ENCODE results near the gene BBS9.

DNA sequence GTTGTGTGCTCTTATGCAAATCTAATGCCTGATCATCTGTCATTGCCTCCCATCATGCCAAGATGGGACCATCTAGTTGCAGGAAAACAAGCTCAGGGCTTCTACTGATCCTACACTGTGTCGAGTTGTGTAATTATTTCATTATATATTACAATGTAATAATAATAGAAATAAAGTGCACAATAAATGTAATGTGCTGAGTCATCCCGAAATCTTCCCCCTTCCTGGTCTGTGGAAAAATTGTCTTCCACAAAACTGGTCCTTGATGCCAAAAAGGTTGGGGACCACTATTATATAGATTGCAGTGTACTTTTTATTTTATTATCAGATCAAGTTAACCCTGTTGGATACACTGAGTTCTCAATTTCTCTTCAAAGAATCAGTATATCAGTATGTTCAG lies 50.2 kb downstream of the BBS9 start:
- TF ChIP-seq, protein P1, sequence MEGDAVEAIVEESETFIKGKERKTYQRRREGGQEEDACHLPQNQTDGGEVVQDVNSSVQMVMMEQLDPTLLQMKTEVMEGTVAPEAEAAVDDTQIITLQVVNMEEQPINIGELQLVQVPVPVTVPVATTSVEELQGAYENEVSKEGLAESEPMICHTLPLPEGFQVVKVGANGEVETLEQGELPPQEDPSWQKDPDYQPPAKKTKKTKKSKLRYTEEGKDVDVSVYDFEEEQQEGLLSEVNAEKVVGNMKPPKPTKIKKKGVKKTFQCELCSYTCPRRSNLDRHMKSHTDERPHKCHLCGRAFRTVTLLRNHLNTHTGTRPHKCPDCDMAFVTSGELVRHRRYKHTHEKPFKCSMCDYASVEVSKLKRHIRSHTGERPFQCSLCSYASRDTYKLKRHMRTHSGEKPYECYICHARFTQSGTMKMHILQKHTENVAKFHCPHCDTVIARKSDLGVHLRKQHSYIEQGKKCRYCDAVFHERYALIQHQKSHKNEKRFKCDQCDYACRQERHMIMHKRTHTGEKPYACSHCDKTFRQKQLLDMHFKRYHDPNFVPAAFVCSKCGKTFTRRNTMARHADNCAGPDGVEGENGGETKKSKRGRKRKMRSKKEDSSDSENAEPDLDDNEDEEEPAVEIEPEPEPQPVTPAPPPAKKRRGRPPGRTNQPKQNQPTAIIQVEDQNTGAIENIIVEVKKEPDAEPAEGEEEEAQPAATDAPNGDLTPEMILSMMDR (conservative IDR thresholded peaks at IDR 0.05; ENCODE audit: low read depth, low read length): no peak
- no peak for TF ChIP-seq EZH2phosphoT487 (IDR thresholded peaks at IDR 0.05; ENCODE audit: borderline replicate concordance, low read length)
